ENCODE results near the gene ARHGAP10.

The ARHGAP10 gene

GRCh38 chr4:147830102-147830463, 98.2 kb downstream of the ARHGAP10 start:
- DNase-seq = no peak

- no peak for DNase-seq
Measured at GRCh38 chr4:147830987-147831386, 99.1 kb downstream of the ARHGAP10 start.

GRCh38 chr4:147831551-147832171, 99.8 kb downstream of the ARHGAP10 start:
- no peak for DNase-seq

- DNase-seq = no peak
Measured at GRCh38 chr4:147833254-147833653, 101.4 kb downstream of the ARHGAP10 start.

GRCh38 chr4:147833741-147834140, 101.9 kb downstream of the ARHGAP10 start:
- no peak for DNase-seq

- no peak for DNase-seq
Measured at GRCh38 chr4:147834480-147834879, 102.6 kb downstream of the ARHGAP10 start.

GRCh38 chr4:147836807-147837206, 104.9 kb downstream of the ARHGAP10 start:
- DNase-seq = no peak

- DNase-seq = no peak
Measured at GRCh38 chr4:147837435-147837834, 105.5 kb downstream of the ARHGAP10 start.

GRCh38 chr4:147837854-147838253, 106.0 kb downstream of the ARHGAP10 start:
- no peak for DNase-seq

- no peak for DNase-seq
Measured at GRCh38 chr4:147839200-147839599, 107.3 kb downstream of the ARHGAP10 start.

- DNase-seq = no peak
Measured at GRCh38 chr4:147839663-147840062, 107.8 kb downstream of the ARHGAP10 start.

GRCh38 chr4:147840838-147841738, 109.2 kb downstream of the ARHGAP10 start:
- no peak for DNase-seq

- DNase-seq = no peak
Measured at GRCh38 chr4:147842573-147842972, 110.7 kb downstream of the ARHGAP10 start.

- DNase-seq = peak; percentile 21
Measured at GRCh38 chr4:147843162-147843561, 111.3 kb downstream of the ARHGAP10 start.

GRCh38 chr4:147844781-147845180, 112.9 kb downstream of the ARHGAP10 start:
- DNase-seq = no peak

- DNase-seq = no peak
Measured at GRCh38 chr4:147846318-147847155, 114.6 kb downstream of the ARHGAP10 start.

- no peak for DNase-seq
Measured at GRCh38 chr4:147847751-147848590, 116.1 kb downstream of the ARHGAP10 start.

- DNase-seq = no peak
Measured at GRCh38 chr4:147848634-147849033, 116.7 kb downstream of the ARHGAP10 start.

- no peak for DNase-seq
Measured at GRCh38 chr4:147851135-147851534, 119.2 kb downstream of the ARHGAP10 start.

- no peak for DNase-seq
Measured at GRCh38 chr4:147853706-147854105, 121.8 kb downstream of the ARHGAP10 start.

GRCh38 chr4:147854154-147854553, 122.3 kb downstream of the ARHGAP10 start:
- DNase-seq = no peak

- no peak for DNase-seq
Measured at GRCh38 chr4:147855571-147856009, 123.7 kb downstream of the ARHGAP10 start.

All from activated CD4-positive, alpha-beta T cell treated with anti-CD3 and anti-CD28 coated beads for 48 hours (primary cell).